ENCODE measurements around the gene ATP10A. TPM values are rescaled to one million over a fixed set of nuclear protein-coding genes. Genes with fewer than 3 reads are reported as not detected.

The ATP10A gene
- total RNA-seq, 1 donor from 2014 or later: 7.6 TPM

GRCh38 chr15:25741256-25741580 lies 121.9 kb downstream of the ATP10A start:
- TF ChIP-seq CTCF (IDR thresholded peaks at IDR 0.05; ENCODE audit: insufficient read depth, low read length, poor library complexity, severe bottlenecking): no peak
- no peaks in the 10 kb centered on the region for H3K36me3 ChIP-seq (ENCODE audit: control insufficient read depth, insufficient read depth, low read length)
- H3K27me3 ChIP-seq (ENCODE audit: control insufficient read depth, insufficient read depth, low read length): no peaks in the 10 kb centered on the region
- no peak for DNase-seq (ENCODE audit: low read depth)
- H3K4me3 ChIP-seq (ENCODE audit: low read depth, low read length): no peak overlapping the region

GRCh38 chr15:25740383-25741255 lies 122.5 kb downstream of the ATP10A start:
- Histone ChIP-seq H3K36me3 (ENCODE audit: control insufficient read depth, insufficient read depth, low read length) (no peaks in the 10 kb centered on the region), H3K4me3 (ENCODE audit: low read depth, low read length) (no peak overlapping the region), H3K27me3 (ENCODE audit: control insufficient read depth, insufficient read depth, low read length) (no peaks in the 10 kb centered on the region)
- DNase-seq (ENCODE audit: low read depth): no peak
- no peak for TF ChIP-seq CTCF (IDR thresholded peaks at IDR 0.05; ENCODE audit: insufficient read depth, low read length, poor library complexity, severe bottlenecking)

GRCh38 chr15:25739687-25740121 lies 123.4 kb downstream of the ATP10A start:
- peak; percentile 19 for DNase-seq (ENCODE audit: low read depth)
- Histone ChIP-seq H3K27me3 (ENCODE audit: control insufficient read depth, insufficient read depth, low read length) (no peaks in the 10 kb centered on the region), H3K36me3 (ENCODE audit: control insufficient read depth, insufficient read depth, low read length) (no peaks in the 10 kb centered on the region), H3K4me3 (ENCODE audit: low read depth, low read length) (no peak overlapping the region)
- peak; percentile 64 for TF ChIP-seq CTCF (IDR thresholded peaks at IDR 0.05; ENCODE audit: insufficient read depth, low read length, poor library complexity, severe bottlenecking)

GRCh38 chr15:25738171-25738965 lies 124.8 kb downstream of the ATP10A start:
- Histone ChIP-seq H3K4me3 (ENCODE audit: low read depth, low read length) (no peak overlapping the region), H3K27me3 (ENCODE audit: control insufficient read depth, insufficient read depth, low read length) (no peaks in the 10 kb centered on the region), H3K36me3 (ENCODE audit: control insufficient read depth, insufficient read depth, low read length) (no peaks in the 10 kb centered on the region)
- DNase-seq (ENCODE audit: low read depth): no peak
- no peak for TF ChIP-seq CTCF (IDR thresholded peaks at IDR 0.05; ENCODE audit: insufficient read depth, low read length, poor library complexity, severe bottlenecking)

GRCh38 chr15:25737218-25737643 lies 125.9 kb downstream of the ATP10A start:
- Histone ChIP-seq H3K27me3 (ENCODE audit: control insufficient read depth, insufficient read depth, low read length) (no peaks in the 10 kb centered on the region), H3K36me3 (ENCODE audit: control insufficient read depth, insufficient read depth, low read length) (no peaks in the 10 kb centered on the region), H3K4me3 (ENCODE audit: low read depth, low read length) (no peak overlapping the region)
- DNase-seq (ENCODE audit: low read depth): no peak
- TF ChIP-seq CTCF (IDR thresholded peaks at IDR 0.05; ENCODE audit: insufficient read depth, low read length, poor library complexity, severe bottlenecking): no peak

Measured in kidney epithelial cell (primary cell).